Adipose tissue (tissue), 3 donors: ENCODE data around the gene GPC3. TPM values are rescaled to one million over a fixed set of nuclear protein-coding genes. Genes with fewer than 3 reads are reported as not detected.
"Not testable (repeated sequence)": the region's sequence is repeated elsewhere in the genome, so short reads cannot be mapped to it uniquely, and the experiment has no call there.

ENCODE experiments used
- H3K27ac ChIP-seq: one replicate; pipeline ENCODE4 v1.5.1; 2013; ENCODE audit warnings: low read depth, low read length
- WGBS, 3 donors: extraction: QIAGEN DNeasy Blood & Tissue Kit; methylation state at CpG; one replicate each; pipeline ENCODE4 v1.1.7; 2013; 5-methylcytosine and 5-hydroxymethylcytosine counted together
- polyA plus RNA-seq, 3 donors: library from polyadenylated mRNA; stranded (reverse); fragments of 200-250 nt; gene quantifications; one replicate each; pipeline ENCODE4 v1.2.3, GENCODE V29; 2013
- donor health status: healthy with polysubstance abuse.
- donor health status: Bipolar disorder and iron deficiency.
- donor health status: healthy.

The GPC3 gene
- polyA plus RNA-seq, 3 donors, result 5.0 to 58.6 (median 14.1) TPM

DNA sequence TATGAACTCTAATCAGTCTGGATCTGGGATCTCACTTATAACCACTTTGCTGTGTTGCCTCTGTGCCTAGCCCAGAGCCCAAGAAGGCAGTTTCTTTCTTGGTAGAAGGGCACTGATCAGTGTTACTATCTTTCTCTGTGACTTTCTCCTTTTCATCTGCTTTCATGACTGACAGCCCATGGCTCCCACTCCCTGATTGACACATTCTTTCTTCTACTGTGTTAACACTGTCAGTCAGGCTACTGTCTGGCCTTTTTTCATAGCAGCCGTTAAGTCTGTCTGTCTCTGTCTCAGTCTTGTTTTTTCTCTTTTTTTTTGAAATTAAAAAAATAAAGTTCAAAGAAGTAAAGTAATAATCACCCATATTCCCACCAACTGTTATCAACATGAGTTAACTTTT, 210.6 kb downstream of the GPC3 start:
- 83 to 92% (median 87%) methylated on average over 1 of the region's 1 CpG for WGBS, 3 donors
- no peak overlapping the region for H3K27ac ChIP-seq

DNA sequence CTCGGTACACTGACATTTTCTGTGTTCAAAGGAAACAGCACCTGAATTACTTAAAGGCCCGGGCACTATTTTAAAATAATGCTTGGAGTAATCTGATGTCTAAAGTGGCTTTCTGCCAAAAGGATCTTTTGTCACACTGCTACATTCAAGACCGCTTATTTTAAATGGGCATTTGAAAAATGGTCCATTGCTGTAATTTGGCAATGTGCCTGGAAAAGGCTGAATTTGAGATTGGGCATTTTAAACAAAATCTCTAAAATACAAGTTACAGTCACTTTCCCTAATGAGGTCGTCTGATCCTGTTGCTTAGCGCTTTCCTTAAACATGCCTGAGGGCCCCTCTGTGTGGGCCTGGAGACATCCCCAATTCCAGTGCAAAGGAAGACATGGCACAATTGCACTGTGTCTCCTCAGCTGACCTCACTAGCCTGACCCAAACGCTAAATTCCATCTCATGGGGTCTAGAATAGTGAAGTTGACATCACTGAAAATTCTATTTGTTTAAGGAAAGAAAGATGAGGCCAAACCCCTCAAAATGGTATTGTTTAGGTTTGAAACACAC, 214.2 kb downstream of the GPC3 start:
- WGBS, 3 donors, result 64 to 81% (median 74%) methylated on average over 6 of the region's 6 CpGs
- no peak overlapping the region for H3K27ac ChIP-seq

DNA sequence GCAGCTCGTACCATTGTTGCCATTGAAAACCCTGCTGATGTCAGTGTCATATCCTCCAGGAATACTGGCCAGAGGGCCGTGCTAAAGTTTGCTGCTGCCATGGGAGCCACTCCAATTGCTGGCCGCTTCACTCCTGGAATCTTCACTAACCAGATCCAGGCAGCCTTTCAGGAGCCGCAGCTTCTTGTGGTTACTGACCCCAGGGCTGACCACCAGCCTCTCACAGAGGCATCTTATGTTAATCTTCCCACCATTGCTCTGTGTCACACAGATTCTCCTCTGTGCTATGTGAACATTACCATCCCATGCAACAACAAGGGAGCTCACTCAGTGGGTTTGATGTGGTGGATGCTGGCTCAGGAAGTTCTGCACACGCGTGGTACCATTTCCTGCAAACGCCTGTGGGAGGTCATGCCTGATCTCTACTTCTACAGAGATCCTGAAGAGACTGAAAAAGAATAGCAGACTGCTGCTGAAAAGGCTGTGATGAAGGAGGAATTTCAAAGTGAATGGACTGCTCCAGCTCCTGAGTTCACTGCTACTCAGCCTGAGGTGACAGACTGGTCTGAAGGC, 222.3 kb downstream of the GPC3 start:
- WGBS, 3 donors, result 70 to 90% (median 75%) methylated on average over 7 of the region's 7 CpGs
- not testable (repeated sequence) for H3K27ac ChIP-seq

DNA sequence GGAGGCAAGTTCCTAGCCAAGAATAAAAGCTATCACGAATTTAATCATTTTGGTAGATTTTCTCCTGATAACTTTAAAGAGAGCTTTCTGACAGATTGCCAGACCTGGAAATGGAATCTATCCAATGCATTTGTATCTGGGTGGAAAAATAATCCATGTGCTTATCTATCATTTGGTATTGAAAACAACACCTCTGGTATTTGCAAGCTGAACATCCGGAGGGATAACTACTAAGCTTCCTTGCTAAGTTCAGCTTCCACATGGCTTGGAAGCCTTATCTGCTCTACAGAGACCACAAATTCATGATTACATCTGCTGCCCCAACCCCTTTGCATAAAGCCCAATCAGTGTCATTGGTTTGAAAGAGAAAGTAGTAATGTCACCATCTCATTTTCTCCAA, 230.7 kb downstream of the GPC3 start:
- 61 to 70% (median 65%) methylated on average over 2 of the region's 2 CpGs for WGBS, 3 donors
- H3K27ac ChIP-seq, result no peak overlapping the region

DNA sequence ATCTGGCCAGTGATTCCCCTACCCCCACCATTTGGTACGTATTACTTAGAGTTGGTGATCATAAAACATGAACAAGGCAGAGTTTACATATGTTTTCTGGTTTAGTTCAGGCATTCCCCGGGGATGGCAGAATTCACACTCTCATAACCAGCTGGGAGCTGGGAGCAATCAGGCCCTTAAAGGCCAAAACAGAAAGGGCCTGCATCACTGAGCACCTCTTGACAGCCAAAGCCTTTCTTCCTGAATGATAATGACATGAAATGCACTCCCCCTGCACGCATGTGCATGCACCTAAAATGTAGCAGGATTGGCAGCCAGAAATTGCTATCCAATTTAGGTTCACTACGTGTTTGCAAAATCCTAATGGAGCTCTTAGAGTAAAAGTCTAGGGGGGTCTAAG, 235.4 kb downstream of the GPC3 start:
- WGBS, 3 donors, result 65 to 93% (median 84%) methylated on average over 4 of the region's 4 CpGs

DNA sequence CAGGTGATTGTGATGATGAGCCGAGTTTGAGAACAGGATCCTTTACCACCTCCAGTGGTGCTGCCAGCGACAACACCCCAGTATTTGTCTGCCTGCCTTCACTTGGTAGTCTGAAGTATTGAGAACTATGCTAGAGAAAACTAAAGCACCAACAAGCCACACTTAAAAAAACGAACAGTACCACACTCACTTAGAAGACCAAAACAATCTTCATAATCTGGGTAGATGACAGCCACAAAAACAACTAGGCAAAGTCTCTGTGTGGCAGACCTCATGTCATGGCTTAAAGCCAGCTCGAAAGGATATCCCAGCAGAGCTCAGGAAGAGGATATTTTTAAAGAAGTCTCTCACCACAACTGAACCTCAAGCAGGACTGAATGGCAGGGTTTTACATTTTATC, 236.0 kb downstream of the GPC3 start:
- WGBS, 3 donors, result 49 to 73% (median 52%) methylated on average over 4 of the region's 4 CpGs

More for the DNA sequence above, 235.4 kb downstream of the GPC3 start:
- H3K27ac ChIP-seq, result no peak overlapping the region

DNA sequence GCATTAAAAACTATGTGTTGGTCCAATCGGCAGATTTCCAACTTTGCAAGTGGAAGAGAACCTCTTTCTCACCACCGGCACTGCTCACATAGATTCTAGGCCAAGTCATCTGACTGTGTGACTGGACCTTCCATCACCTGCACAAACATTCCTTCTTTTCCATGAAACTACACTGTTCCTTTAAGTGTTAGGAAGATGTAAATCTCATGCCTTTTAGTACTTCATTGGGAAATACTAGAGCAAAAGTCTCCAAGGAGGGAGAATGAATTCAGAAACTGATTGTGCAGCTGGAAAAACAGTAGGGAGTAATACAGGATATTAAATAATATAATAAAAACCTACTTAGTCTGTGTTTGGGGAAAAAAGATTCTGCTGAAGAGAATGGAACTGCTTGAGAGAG, 238.2 kb downstream of the GPC3 start:
- WGBS, 3 donors, result 67 to 73% (median 69%) methylated on average over 2 of the region's 2 CpGs
- H3K27ac ChIP-seq, result no peak overlapping the region

More for the DNA sequence above, 236.0 kb downstream of the GPC3 start:
- H3K27ac ChIP-seq, result no peak overlapping the region

DNA sequence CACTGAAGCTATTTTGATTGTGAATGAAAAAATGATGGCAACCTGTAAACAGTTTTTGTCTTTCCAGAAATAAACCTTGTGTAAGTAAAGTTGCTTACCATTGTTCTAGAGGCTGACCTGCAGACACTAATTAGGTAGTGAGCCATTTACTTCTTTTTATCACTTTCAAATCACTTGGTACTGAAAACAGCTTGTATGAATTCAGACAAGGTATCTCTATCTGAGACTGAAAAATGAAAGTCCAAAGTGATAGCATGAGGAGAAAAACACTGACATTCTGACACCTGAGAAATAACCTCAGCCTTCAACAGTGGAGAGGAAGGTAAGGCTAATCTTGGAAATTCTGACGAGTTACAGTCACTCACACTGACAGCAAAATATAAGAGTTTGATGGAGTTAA, 238.8 kb downstream of the GPC3 start:
- no peak overlapping the region for H3K27ac ChIP-seq
- WGBS, 3 donors, result 30 to 62% (median 47%) methylated on average over 1 of the region's 1 CpG

DNA sequence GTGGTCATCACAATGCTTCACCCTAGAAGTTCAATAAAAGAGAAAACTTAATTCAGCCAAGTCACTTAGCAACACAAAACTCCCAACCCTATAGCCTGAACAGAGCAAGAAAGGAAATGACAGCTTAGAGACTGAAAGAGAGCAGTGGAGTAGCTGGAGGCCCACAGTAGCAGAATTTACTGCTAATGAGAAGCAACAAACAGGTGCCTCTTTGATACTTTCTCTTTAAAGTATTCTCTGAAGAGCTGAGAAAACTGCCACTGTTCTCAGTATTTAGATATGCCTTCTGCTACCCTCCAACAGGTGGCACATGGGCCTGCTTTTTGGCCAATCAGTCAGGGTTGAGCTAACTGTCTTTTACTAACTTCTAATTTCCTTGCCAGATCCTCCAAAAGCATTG, 240.0 kb downstream of the GPC3 start:
- no peak overlapping the region for H3K27ac ChIP-seq

DNA sequence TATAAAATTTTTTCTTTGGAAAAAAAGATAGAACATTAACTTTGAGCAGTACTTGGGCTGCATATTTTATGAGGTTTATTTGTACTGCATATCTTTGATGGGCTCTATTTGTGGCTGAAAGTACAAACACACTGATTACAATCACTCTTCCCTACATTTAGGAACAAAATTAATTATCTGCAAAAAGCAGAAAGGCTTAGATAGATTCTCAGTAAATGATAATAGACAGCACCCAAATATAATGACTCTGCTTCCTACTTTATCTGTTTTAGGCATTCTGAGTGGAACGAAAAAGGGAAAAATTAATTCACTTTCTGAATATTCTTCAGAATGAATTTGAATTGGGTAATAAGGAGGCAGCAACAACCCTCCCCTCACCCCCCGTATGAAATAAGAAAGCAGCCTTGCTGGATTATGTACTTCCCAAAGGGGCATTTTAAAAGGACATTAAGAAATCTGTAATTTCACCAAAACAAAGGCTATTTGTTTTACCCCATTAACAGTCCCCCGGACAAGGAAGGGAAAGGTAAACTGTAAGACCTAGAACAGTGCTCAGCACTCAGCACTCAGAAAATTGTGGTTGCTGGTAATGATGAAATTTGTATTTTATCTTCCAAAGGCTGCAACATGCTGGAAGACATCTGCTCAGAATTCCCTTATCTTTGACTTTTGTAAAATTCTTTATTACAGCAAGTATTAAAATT, 242.6 kb downstream of the GPC3 start:
- no peak overlapping the region for H3K27ac ChIP-seq
- WGBS, 3 donors, result 53 to 73% (median 58%) methylated on average over 3 of the region's 3 CpGs

DNA sequence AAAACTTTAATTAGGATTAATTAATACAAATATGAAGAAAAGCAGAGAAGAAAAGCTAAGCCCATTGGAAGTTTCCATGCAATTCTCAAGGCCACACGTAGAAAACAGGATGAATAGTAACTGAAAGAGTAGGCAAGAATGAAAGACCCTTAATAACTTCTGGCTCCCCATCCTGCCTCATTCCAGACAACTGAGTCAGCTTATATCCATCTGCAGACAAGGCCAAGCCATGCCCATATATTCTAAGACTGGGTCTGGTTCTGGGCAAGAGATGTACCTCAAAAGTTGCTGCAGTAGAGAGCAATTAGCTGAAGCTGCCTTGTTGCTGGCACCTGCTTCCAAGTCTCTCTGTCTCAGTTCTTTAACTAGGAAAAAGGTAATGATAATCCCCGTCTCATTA, 244.1 kb downstream of the GPC3 start:
- WGBS, 3 donors, result 82 to 100% (median 87%) methylated on average over 2 of the region's 2 CpGs
- H3K27ac ChIP-seq, result no peak overlapping the region

DNA sequence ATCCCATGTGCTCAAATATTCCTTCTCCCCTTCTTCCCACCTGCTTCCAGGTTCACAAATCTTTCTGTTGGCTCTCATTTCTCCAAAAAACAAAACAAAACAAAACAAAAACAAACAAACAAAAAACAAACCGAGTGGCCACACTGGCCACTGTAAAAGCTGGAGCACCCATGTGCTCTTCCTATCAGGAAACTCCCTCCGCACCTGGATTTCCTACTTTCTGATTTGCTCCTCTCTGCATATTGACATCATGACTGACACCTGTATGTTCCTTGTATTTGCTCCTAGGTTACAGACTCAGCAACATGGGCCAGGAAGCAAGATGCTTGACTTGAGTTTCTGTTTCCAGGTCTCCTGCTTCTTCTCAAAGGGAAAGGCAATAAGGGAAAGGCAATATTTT, 258.8 kb downstream of the GPC3 start:
- 52 to 75% (median 69%) methylated on average over 2 of the region's 2 CpGs for WGBS, 3 donors

DNA sequence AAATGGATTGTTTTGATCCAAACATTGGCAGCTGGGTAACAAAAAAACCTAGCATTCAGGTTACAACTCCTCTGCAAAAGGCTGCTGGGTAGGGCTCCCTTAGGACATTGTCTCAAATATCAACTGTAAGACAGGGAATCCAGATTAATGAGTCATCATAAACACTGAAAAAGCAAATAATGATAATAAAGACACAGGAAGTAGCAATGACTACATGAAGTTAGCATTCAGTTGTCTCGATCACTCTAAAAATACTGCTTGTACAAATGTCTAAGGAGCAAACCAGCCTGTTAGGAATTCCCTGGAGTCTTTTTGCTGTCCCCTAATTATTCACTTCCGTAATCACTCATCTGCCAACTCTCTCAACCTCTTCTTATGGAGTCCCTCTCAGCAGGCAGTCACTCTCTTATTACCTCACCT, 259.2 kb downstream of the GPC3 start:
- 43 to 69% (median 56%) methylated on average over 2 of the region's 2 CpGs for WGBS, 3 donors
- no peak overlapping the region for H3K27ac ChIP-seq

More for the DNA sequence above, 258.8 kb downstream of the GPC3 start:
- no peak overlapping the region for H3K27ac ChIP-seq

DNA sequence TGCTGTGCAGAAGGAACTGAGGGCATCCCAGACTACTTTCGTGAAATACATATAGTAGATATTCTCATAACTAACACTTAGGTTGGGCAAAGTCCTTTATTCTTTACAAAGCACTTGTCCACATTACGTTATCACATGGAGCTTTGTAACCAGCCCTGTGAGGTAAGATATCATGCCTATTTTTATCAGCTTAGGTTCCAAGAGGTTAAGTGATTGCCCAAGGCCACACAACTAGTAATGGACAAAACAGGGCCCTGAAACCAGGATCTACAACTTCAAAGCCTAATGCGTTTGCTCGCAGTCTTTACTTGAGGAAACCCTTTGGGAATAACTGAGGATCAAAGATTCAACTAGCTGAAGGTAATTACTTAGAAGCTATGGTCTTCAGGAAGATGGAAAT, 261.5 kb downstream of the GPC3 start:
- no peak overlapping the region for H3K27ac ChIP-seq
- WGBS, 3 donors, result 47 to 89% (median 79%) methylated on average over 4 of the region's 4 CpGs

DNA sequence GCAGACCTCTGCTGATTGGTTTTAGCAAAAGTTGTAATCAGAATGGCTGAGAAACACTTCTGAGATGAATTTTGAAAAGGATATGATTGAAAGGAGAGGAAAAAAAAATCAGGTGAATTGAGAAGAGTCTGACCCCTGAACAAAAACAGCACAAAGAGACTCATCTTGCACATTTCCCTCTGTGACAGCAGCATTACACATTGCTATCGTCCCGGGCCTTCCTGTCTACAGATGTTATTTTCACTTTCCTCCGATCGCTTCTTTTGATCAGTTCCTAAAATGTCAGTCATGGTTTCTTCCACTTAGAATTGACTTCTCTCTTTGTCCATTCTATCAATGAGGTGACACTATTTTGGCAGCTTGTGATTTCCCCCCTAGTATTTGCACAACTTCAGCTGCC, 262.6 kb downstream of the GPC3 start:
- H3K27ac ChIP-seq, result no peak overlapping the region
- 66 to 95% (median 69%) methylated on average over 4 of the region's 4 CpGs for WGBS, 3 donors

DNA sequence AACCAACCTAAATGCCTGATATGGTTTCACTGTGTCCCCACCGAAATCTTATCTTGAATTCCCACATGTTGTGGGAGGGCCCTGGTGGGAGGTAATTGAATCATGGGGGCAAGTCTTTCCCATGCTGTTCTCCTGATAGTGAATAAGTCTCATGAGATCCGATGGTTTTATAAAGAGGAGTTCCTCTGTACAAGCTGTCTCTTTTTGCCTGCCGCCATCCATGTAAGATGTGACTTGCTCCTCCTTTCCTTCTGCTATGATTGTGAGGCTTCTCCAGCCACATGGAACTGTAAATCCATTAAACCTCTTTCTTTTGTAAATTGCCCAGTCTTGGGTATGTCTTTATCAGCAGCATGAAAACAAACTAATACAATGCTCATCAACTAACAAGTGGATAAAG, 265.1 kb downstream of the GPC3 start:
- WGBS, 3 donors, result 89 to 95% (median 94%) methylated on average over 3 of the region's 3 CpGs
- H3K27ac ChIP-seq, result not testable (repeated sequence)

DNA sequence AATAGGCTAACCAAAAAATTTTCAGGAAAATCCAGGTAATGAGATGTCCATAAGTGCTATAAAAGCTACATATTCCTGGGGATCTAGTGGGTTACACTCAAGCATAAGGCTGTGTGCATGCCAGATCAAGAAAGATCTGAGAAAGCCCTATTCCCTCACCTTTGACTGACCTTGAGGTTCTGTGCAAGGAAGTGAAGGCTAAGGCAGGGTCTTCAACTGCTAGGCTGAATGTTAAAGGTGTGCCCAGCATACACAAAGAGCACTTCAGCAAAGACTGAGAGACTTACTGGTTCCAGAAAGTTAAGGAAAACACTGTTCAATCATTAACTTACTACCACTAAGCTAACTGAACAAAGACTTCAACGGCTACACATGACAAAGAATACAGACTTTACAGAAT, 269.7 kb downstream of the GPC3 start:
- 67 to 95% (median 76%) methylated on average over 1 of the region's 1 CpG for WGBS, 3 donors
- no peak overlapping the region for H3K27ac ChIP-seq

DNA sequence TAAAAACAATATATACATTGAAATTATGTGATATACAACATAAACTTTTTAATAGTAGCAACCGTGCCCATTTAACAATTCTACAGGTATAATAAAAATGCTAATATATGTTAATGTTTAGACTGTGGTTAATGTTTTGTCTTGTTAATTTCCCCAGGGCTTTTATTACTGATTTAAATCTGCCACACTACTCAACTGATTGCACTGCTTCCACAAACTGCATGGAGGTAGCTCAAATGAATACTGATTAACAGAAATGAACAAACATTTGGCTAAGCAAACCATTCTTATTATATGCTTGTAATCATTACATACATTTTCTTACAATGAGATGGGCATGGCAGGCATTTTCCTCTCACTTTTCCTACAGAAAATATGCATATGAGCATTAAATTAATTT, 275.9 kb downstream of the GPC3 start:
- H3K27ac ChIP-seq, result no peak overlapping the region
- 49 to 90% (median 83%) methylated on average over 1 of the region's 1 CpG for WGBS, 3 donors

DNA sequence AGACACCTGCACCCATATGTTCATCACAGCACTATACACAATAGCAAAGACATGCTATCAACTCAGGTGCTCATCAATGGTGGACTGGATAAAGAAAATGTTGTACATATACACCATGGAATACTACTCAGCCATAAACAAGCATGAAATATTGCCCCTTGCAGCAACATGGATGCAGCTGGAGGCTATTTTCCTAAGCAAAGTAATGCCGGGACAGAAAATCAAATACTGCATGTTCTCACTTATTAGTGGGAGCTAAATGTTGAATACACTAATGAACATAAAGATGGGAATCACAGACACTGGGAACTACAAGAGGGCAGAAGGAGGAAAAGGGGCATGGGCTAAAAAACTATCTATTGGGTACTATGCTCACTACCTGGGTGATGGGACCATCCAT, 278.5 kb downstream of the GPC3 start:
- 95 to 100% (median 96%) methylated on average over 1 of the region's 1 CpG for WGBS, 3 donors

DNA sequence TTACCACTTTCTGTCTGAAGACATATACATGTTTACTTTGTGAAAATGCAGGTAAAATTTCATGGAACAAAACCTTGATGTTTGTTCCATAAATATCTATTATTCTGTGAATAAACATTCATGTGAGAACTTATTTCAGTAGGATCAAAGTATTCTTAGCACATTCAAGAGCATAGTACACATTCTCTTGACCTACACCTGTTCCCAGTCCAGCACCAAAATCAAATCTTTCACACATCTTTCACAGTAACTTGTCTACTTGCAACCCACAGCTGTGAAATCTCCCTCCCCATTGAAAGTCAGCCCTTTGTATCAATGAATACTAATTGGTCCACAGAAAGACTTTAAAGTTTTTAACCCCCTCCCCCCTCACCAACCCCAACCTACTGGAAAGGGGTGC, 283.2 kb downstream of the GPC3 start:
- H3K27ac ChIP-seq, result no peak overlapping the region

More for the DNA sequence above, 278.5 kb downstream of the GPC3 start:
- no peak overlapping the region for H3K27ac ChIP-seq
